Right lobe of liver (tissue), 4 donors: Measurements from ENCODE around the gene RDM1.

Experiments used
- CTCF ChIP-seq, 4 donors: fragments of 200-600 bp in 3 of 4; fragments of 450-650 bp in 1 of 4; IDR thresholded peaks; one replicate each; pipeline versions ENCODE4 v1.5.1 to v1.8.0; 2016 to 2022; ENCODE audit warnings: antibody characterized with exemption in 4 of 4, mild to moderate bottlenecking in 2 of 4
- POLR2A ChIP-seq: fragments of 450-650 bp; IDR thresholded peaks from one replicate; pipeline ENCODE4 v1.6.1; 2017; ENCODE audit warnings: antibody characterized with exemption, mild to moderate bottlenecking
- donor health status: DM: no; HTN: no; CAD: no.
- donor health status: DM: no; HTN: no; CAD: no.
- donor health status: DM: no; HTN: yes; CAD: no.

- TF ChIP-seq POLR2A (no peak), CTCF (IDR thresholded peaks at IDR 0.05) (no peak)
Measured at GRCh38 chr17:35973333-35974260, 43.0 kb upstream of the RDM1 start.
